Upper lobe of right lung (tissue), 1 donor: ENCODE data around the gene TJP2. TPM values are rescaled to one million over a fixed set of nuclear protein-coding genes. Genes with fewer than 3 reads are reported as not detected.

Experiments used
- ATAC-seq: fragments of 200-7000 bp; cut with Tn5 transposase; one replicate; pipeline ENCODE4 v1.9.1; 2020; ENCODE audit warnings: mild to moderate bottlenecking, moderate library complexity
- DNase-seq: peaks from one replicate; pipeline ENCODE4 v3.0.0-alpha.2; 2020
- H3K27ac ChIP-seq: fragments of 200-600 bp; one replicate; pipeline ENCODE4 v1.8.0; 2022
- H3K27me3 ChIP-seq: fragments of 200-600 bp; one replicate; pipeline ENCODE4 v1.8.0; 2022; ENCODE audit warnings: mild to moderate bottlenecking
- H3K36me3 ChIP-seq: fragments of 200-600 bp; one replicate; pipeline ENCODE4 v1.8.0; 2022
- H3K4me1 ChIP-seq: fragments of 200-600 bp; one replicate; pipeline ENCODE4 v1.8.0; 2022
- H3K4me3 ChIP-seq: fragments of 200-600 bp; one replicate; pipeline ENCODE4 v1.8.0; 2022; ENCODE audit warnings: mild to moderate bottlenecking
- H3K9me3 ChIP-seq: fragments of 200-600 bp; one replicate; pipeline ENCODE4 v1.8.0; 2022
- CTCF ChIP-seq: fragments of 200-600 bp; IDR thresholded peaks from one replicate; pipeline ENCODE4 v1.8.0; 2022; ENCODE audit warnings: antibody characterized with exemption
- intact Hi-C: fragments of 100-400 bp; cut with DNase I; formaldehyde crosslinking; loops from one replicate; pipeline ENCODE4 v1.11.0; 2022
- total RNA-seq: library from RNA; stranded (reverse); fragmentation: NEBNext Ultra II Directional; extraction: Animal tissue kit (Norgen Biotek cat#: 25700); gene quantifications from one replicate; pipeline ENCODE4 v1.2.1, GENCODE V29; 2021
- donor health status: DM: no; HTN: yes; CAD: no; lungs with severe emphysema.

TJP2 gene
- total RNA-seq, 1 donor from 2014 or later, result 131 TPM

GRCh38 chr9:69136185-69136584 lies 37.9 kb upstream of the TJP2 start:
- Histone ChIP-seq H3K4me1 (peaks cover 9% of the 10 kb centered on the region), H3K9me3 (no peaks in the 10 kb centered on the region), H3K36me3 (no peaks in the 10 kb centered on the region), H3K27me3 (no peaks in the 10 kb centered on the region), H3K27ac (peak overlapping the region; percentile 25), H3K4me3 (no peak overlapping the region)
- ATAC-seq (no peak), DNase-seq (no peak)
- no peak for TF ChIP-seq CTCF
- intact Hi-C loops, result no loop called here

GRCh38 chr9:69136779-69137178 lies 37.3 kb upstream of the TJP2 start:
- intact Hi-C loops, result no loop called here
- Histone ChIP-seq H3K36me3 (no peaks in the 10 kb centered on the region), H3K4me1 (peaks cover 3% of the 10 kb centered on the region), H3K27me3 (no peaks in the 10 kb centered on the region), H3K27ac (peak overlapping the region; percentile 25), H3K4me3 (no peak overlapping the region), H3K9me3 (no peaks in the 10 kb centered on the region)
- TF ChIP-seq CTCF, result no peak
- ATAC-seq (no peak), DNase-seq (no peak)

GRCh38 chr9:69137311-69137710 lies 36.8 kb upstream of the TJP2 start:
- intact Hi-C loops, result no loop called here
- no peaks in the 10 kb centered on the region for H3K9me3 ChIP-seq
- DNase-seq (no peak), ATAC-seq (no peak)
- peaks cover 4% of the 10 kb centered on the region for H3K4me1 ChIP-seq
- TF ChIP-seq CTCF, result no peak
- no peak overlapping the region for H3K27ac ChIP-seq
- no peak overlapping the region for H3K4me3 ChIP-seq
- no peaks in the 10 kb centered on the region for H3K27me3 ChIP-seq
- H3K36me3 ChIP-seq, result no peaks in the 10 kb centered on the region

GRCh38 chr9:69139596-69139995 lies 34.5 kb upstream of the TJP2 start:
- Histone ChIP-seq H3K27me3 (no peaks in the 10 kb centered on the region), H3K27ac (no peak overlapping the region), H3K4me3 (no peak overlapping the region), H3K36me3 (no peaks in the 10 kb centered on the region), H3K9me3 (no peaks in the 10 kb centered on the region), H3K4me1 (peaks cover 9% of the 10 kb centered on the region)
- intact Hi-C loops, result no loop called here
- no peak for DNase-seq
- no peak for ATAC-seq
- TF ChIP-seq CTCF, result no peak

GRCh38 chr9:69140123-69140735 lies 33.8 kb upstream of the TJP2 start:
- DNase-seq (no peak), ATAC-seq (no peak)
- intact Hi-C loops, result no loop called here
- Histone ChIP-seq H3K4me1 (peaks cover 9% of the 10 kb centered on the region), H3K27me3 (no peaks in the 10 kb centered on the region), H3K9me3 (no peaks in the 10 kb centered on the region), H3K4me3 (no peak overlapping the region), H3K27ac (no peak overlapping the region), H3K36me3 (no peaks in the 10 kb centered on the region)
- TF ChIP-seq CTCF, result no peak

- intact Hi-C loops, result no loop called here
- no peaks in the 10 kb centered on the region for H3K9me3 ChIP-seq
- H3K36me3 ChIP-seq, result no peaks in the 10 kb centered on the region
- no peak overlapping the region for H3K27ac ChIP-seq
- ATAC-seq (no peak), DNase-seq (no peak)
- no peak overlapping the region for H3K4me3 ChIP-seq
- no peaks in the 10 kb centered on the region for H3K27me3 ChIP-seq
- no peak for TF ChIP-seq CTCF
- peaks cover 9% of the 10 kb centered on the region for H3K4me1 ChIP-seq
These were observed 32.2 kb upstream of the TJP2 start for GRCh38 chr9:69141851-69142250.
